ENCODE data around the gene SMIM11.
"Not testable (repeated sequence)": the region's sequence is repeated elsewhere in the genome, so short reads cannot be mapped to it uniquely, and the experiment has no call there.

SMIM11 gene

GRCh38 chr21:34383138-34383537 lies 7.8 kb downstream of the SMIM11 start:
- not testable (repeated sequence) for DNase-seq (ENCODE audit: extremely low read depth, insufficient read length); H3K4me3 ChIP-seq (replicated peaks; ENCODE audit: low read depth, low read length); H3K27me3 ChIP-seq (replicated peaks; ENCODE audit: control insufficient read depth, insufficient read depth, low read length); H3K36me3 ChIP-seq (ENCODE audit: control insufficient read depth, insufficient read depth, low read length)

- H3K27me3 ChIP-seq (replicated peaks; ENCODE audit: control insufficient read depth, insufficient read depth, low read length); H3K4me3 ChIP-seq (replicated peaks; ENCODE audit: low read depth, low read length); H3K36me3 ChIP-seq (ENCODE audit: control insufficient read depth, insufficient read depth, low read length); DNase-seq (ENCODE audit: extremely low read depth, insufficient read length): not testable (repeated sequence)
Measured at GRCh38 chr21:34383724-34384415, 8.6 kb downstream of the SMIM11 start.

- H3K36me3 ChIP-seq (ENCODE audit: control insufficient read depth, insufficient read depth, low read length); DNase-seq (ENCODE audit: extremely low read depth, insufficient read length); H3K27me3 ChIP-seq (replicated peaks; ENCODE audit: control insufficient read depth, insufficient read depth, low read length); H3K4me3 ChIP-seq (replicated peaks; ENCODE audit: low read depth, low read length): not testable (repeated sequence)
Measured at GRCh38 chr21:34400522-34400921, 25.2 kb downstream of the SMIM11 start.

GRCh38 chr21:34404742-34405141 lies 29.4 kb downstream of the SMIM11 start:
- not testable (repeated sequence) for H3K4me3 ChIP-seq (replicated peaks; ENCODE audit: low read depth, low read length); H3K36me3 ChIP-seq (ENCODE audit: control insufficient read depth, insufficient read depth, low read length); DNase-seq (ENCODE audit: extremely low read depth, insufficient read length); H3K27me3 ChIP-seq (replicated peaks; ENCODE audit: control insufficient read depth, insufficient read depth, low read length)

- not testable (repeated sequence) for H3K4me3 ChIP-seq (replicated peaks; ENCODE audit: low read depth, low read length); DNase-seq (ENCODE audit: extremely low read depth, insufficient read length); H3K36me3 ChIP-seq (ENCODE audit: control insufficient read depth, insufficient read depth, low read length); H3K27me3 ChIP-seq (replicated peaks; ENCODE audit: control insufficient read depth, insufficient read depth, low read length)
Measured at GRCh38 chr21:34405686-34406085, 30.4 kb downstream of the SMIM11 start.

GRCh38 chr21:34406102-34406501 lies 30.8 kb downstream of the SMIM11 start:
- DNase-seq (ENCODE audit: extremely low read depth, insufficient read length); H3K27me3 ChIP-seq (replicated peaks; ENCODE audit: control insufficient read depth, insufficient read depth, low read length); H3K36me3 ChIP-seq (ENCODE audit: control insufficient read depth, insufficient read depth, low read length); H3K4me3 ChIP-seq (replicated peaks; ENCODE audit: low read depth, low read length): not testable (repeated sequence)

- H3K36me3 ChIP-seq (ENCODE audit: control insufficient read depth, insufficient read depth, low read length); H3K4me3 ChIP-seq (replicated peaks; ENCODE audit: low read depth, low read length); DNase-seq (ENCODE audit: extremely low read depth, insufficient read length); H3K27me3 ChIP-seq (replicated peaks; ENCODE audit: control insufficient read depth, insufficient read depth, low read length): not testable (repeated sequence)
Measured at GRCh38 chr21:34406676-34407075, 31.4 kb downstream of the SMIM11 start.

GRCh38 chr21:34407294-34407693 lies 32.0 kb downstream of the SMIM11 start:
- H3K36me3 ChIP-seq (ENCODE audit: control insufficient read depth, insufficient read depth, low read length); H3K27me3 ChIP-seq (replicated peaks; ENCODE audit: control insufficient read depth, insufficient read depth, low read length); DNase-seq (ENCODE audit: extremely low read depth, insufficient read length); H3K4me3 ChIP-seq (replicated peaks; ENCODE audit: low read depth, low read length): not testable (repeated sequence)

- not testable (repeated sequence) for H3K36me3 ChIP-seq (ENCODE audit: control insufficient read depth, insufficient read depth, low read length); H3K27me3 ChIP-seq (replicated peaks; ENCODE audit: control insufficient read depth, insufficient read depth, low read length); DNase-seq (ENCODE audit: extremely low read depth, insufficient read length); H3K4me3 ChIP-seq (replicated peaks; ENCODE audit: low read depth, low read length)
Measured at GRCh38 chr21:34417448-34418077, 42.3 kb downstream of the SMIM11 start.

- not testable (repeated sequence) for H3K4me3 ChIP-seq (replicated peaks; ENCODE audit: low read depth, low read length); H3K27me3 ChIP-seq (replicated peaks; ENCODE audit: control insufficient read depth, insufficient read depth, low read length); H3K36me3 ChIP-seq (ENCODE audit: control insufficient read depth, insufficient read depth, low read length); DNase-seq (ENCODE audit: extremely low read depth, insufficient read length)
Measured at GRCh38 chr21:34423805-34424204, 48.5 kb downstream of the SMIM11 start, which contains the start of gene SMIM34. Gene SMIM34 (minus strand): TSS chr21:34423951. CDS start chr21:34423839, 112 bp downstream.

GRCh38 chr21:34427339-34427738 lies 52.0 kb downstream of the SMIM11 start:
- H3K36me3 ChIP-seq (ENCODE audit: control insufficient read depth, insufficient read depth, low read length); H3K4me3 ChIP-seq (replicated peaks; ENCODE audit: low read depth, low read length): not testable (repeated sequence)

GRCh38 chr21:34428441-34428840 lies 53.1 kb downstream of the SMIM11 start:
- H3K27me3 ChIP-seq (replicated peaks; ENCODE audit: control insufficient read depth, insufficient read depth, low read length); H3K36me3 ChIP-seq (ENCODE audit: control insufficient read depth, insufficient read depth, low read length); H3K4me3 ChIP-seq (replicated peaks; ENCODE audit: low read depth, low read length); DNase-seq (ENCODE audit: extremely low read depth, insufficient read length): not testable (repeated sequence)

More at GRCh38 chr21:34427339-34427738, 52.0 kb downstream of the SMIM11 start:
- H3K27me3 ChIP-seq (replicated peaks; ENCODE audit: control insufficient read depth, insufficient read depth, low read length); DNase-seq (ENCODE audit: extremely low read depth, insufficient read length): not testable (repeated sequence)

GRCh38 chr21:34429710-34430109 lies 54.4 kb downstream of the SMIM11 start:
- not testable (repeated sequence) for DNase-seq (ENCODE audit: extremely low read depth, insufficient read length); H3K4me3 ChIP-seq (replicated peaks; ENCODE audit: low read depth, low read length); H3K27me3 ChIP-seq (replicated peaks; ENCODE audit: control insufficient read depth, insufficient read depth, low read length); H3K36me3 ChIP-seq (ENCODE audit: control insufficient read depth, insufficient read depth, low read length)

All from GM06990 (cell line).